PC-9 (cell line): ENCODE data around the gene KRT77. TPM values are rescaled to one million over a fixed set of nuclear protein-coding genes. Genes with fewer than 3 reads are reported as not detected.
"Not testable (repeated sequence)": the region's sequence is repeated elsewhere in the genome, so short reads cannot be mapped to it uniquely, and the experiment has no call there.

ENCODE experiments used
- Bru-seq: library from RNA; stranded (reverse); fragments of 400-500 nt; gene quantifications from one replicate; lab custom pipeline; 2021; lab: Mats Ljungman, UMichigan
- BruChase-seq, 2 experiments: library from RNA; stranded (reverse); fragments of 400-500 nt; gene quantifications; one replicate each; lab custom pipeline; 2021; lab: Mats Ljungman, UMichigan
- BruUV-seq: library from RNA; stranded (reverse); fragments of 400-500 nt; replicated peaks from 2 replicates; lab custom pipeline; 2021; lab: Mats Ljungman, UMichigan
- CTCF ChIA-PET: fragments of 300-600 bp; sonication (Branson Sonifier 250); formaldehyde crosslinking; loops from one replicate; lab custom pipeline; 2022; ENCODE audit warnings: antibody characterized with exemption; lab: Charles Lee
- POLR2A ChIA-PET: fragments of 300-600 bp; sonication (Branson Sonifier 250); formaldehyde crosslinking; loops from one replicate; lab custom pipeline; 2022; ENCODE audit warnings: antibody characterized with exemption; ENCODE audit not compliant: unreplicated experiment; lab: Charles Lee
- DNase-seq, 2 experiments: peaks; one replicate each; pipeline versions ENCODE4 v3.0.0 to v3.0.0-alpha.2; 2015 to 2022; ENCODE audit warnings: mixed read lengths in 1 of 2
- H2AFZ ChIP-seq: fragments of 200-600 bp; sonication (generic); 2 replicates; pipeline ENCODE4 v1.8.1; 2017; ENCODE audit warnings: antibody characterized with exemption
- H3F3A ChIP-seq: fragments of 200-600 bp; sonication (generic); 2 replicates; pipeline ENCODE4 v1.8.1; 2017; ENCODE audit warnings: antibody characterized with exemption, mild to moderate bottlenecking, low read depth; ENCODE audit not compliant: insufficient read depth
- H3K27ac ChIP-seq: fragments of 200-600 bp; sonication (generic); 2 replicates; pipeline ENCODE4 v1.6.1; 2016; ENCODE audit warnings: mixed run types
- H3K27me3 ChIP-seq: fragments of 200-600 bp; sonication (generic); 2 replicates; pipeline ENCODE4 v1.6.1; 2016; ENCODE audit warnings: low read depth, mixed run types; ENCODE audit not compliant: insufficient read depth
- H3K36me3 ChIP-seq: fragments of 200-600 bp; sonication (generic); 2 replicates; pipeline ENCODE4 v1.6.1; 2016; ENCODE audit warnings: low read depth, mixed run types
- H3K4me1 ChIP-seq: fragments of 200-600 bp; sonication (generic); replicated peaks from 2 replicates; pipeline ENCODE4 v1.6.1; 2016; ENCODE audit warnings: mixed run types; ENCODE audit not compliant: insufficient read depth
- H3K4me2 ChIP-seq: fragments of 200-600 bp; sonication (generic); 2 replicates; pipeline ENCODE4 v1.6.1; 2017; ENCODE audit warnings: mixed run types
- H3K4me3 ChIP-seq: fragments of 200-600 bp; sonication (generic); 2 replicates; pipeline ENCODE4 v1.6.1; 2016; ENCODE audit warnings: mixed run types
- H3K79me2 ChIP-seq: fragments of 200-600 bp; sonication (generic); 2 replicates; pipeline ENCODE4 v1.6.1; 2017; ENCODE audit warnings: low read depth, mixed run types
- H3K9me2 ChIP-seq: fragments of 200-600 bp; sonication (generic); 2 replicates; pipeline ENCODE4 v1.8.1; 2017; ENCODE audit warnings: mild to moderate bottlenecking; ENCODE audit not compliant: insufficient read depth
- H3K9me3 ChIP-seq: fragments of 200-600 bp; sonication (generic); 2 replicates; pipeline ENCODE4 v1.8.1; 2016; ENCODE audit warnings: low read depth; ENCODE audit not compliant: insufficient read depth
- H4K20me1 ChIP-seq: fragments of 200-600 bp; sonication (generic); 2 replicates; pipeline ENCODE4 v1.8.1; 2017; ENCODE audit not compliant: insufficient read depth
- EZH2 ChIP-seq: fragments of 200-600 bp; sonication (generic); IDR thresholded peaks from 2 replicates; pipeline ENCODE4 v1.8.0; 2017; ENCODE audit warnings: antibody characterized with exemption, low read depth
- intact Hi-C: fragments of 100-400 bp; cut with micrococcal nuclease; formaldehyde crosslinking; loops from one replicate; pipeline ENCODE4 v1.10.0; 2022; ENCODE audit not compliant: unreplicated experiment
- long read RNA-seq: library from polyadenylated mRNA; stranded (forward); transcript quantifications from one replicate; pipeline ENCODE4 v2.0.0, GENCODE V29; 2022
- total RNA-seq: library from RNA; stranded (reverse); gene quantifications from 2 replicates; pipeline ENCODE4 v1.2.3, GENCODE V29; 2021
- TF ChIP-seq, protein P1 (sequence below): fragments of 200-600 bp; sonication (generic); conservative IDR thresholded peaks from 2 replicates; pipeline ENCODE4 v1.6.1; 2017; ENCODE audit warnings: mixed run types, antibody characterized with exemption, mild to moderate bottlenecking, moderate library complexity

Gene KRT77
- not detected in 2 replicates for total RNA-seq
- not detected for Bru-seq, nascent RNA
- percentile 5 among the genes with signal in this experiment for BruChase-seq, experiment 1, labeled RNA remaining after a 2-hour chase
- BruChase-seq, experiment 2, labeled RNA remaining after a 6-hour chase = not detected
- long read RNA-seq = 0 reads

DNA sequence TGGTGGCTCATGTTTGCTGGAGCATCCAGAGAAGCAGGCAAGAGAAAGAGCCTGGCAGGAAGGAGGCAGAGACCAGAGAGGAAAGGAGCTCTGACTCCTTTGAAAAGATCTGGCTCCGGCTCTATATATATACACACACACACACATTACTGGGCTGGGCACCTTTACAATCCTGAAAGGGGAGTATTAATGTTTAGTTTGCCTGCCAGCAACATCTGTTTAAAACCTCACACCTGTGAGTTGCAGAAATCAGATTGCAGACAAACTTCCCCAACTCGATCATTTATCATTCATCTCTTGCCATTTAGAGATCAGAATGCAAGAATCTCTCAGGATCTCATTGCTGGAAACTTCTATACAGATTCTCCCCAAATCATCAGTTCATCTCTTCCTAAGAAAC is at the start of gene KRT77:
Gene KRT77, minus strand, starts transcription at position 101 of the 400 bp plus-strand sequence. Its CDS starts 90 bp downstream, at position 11.
- ChIA-PET POLR2A (no interaction called here), CTCF (interaction anchor here (0.5 kb wide), 1 partner anchor 1000 kb away, joined by 14 read pairs; no protein-coding TSS in a partner anchor)
- H3K9me2 ChIP-seq = no peaks in the 10 kb centered on the region
- H3K27ac ChIP-seq = no peak within 1 kb of the TSS
- TF ChIP-seq EZH2 = no peak
- TF ChIP-seq, protein P1, sequence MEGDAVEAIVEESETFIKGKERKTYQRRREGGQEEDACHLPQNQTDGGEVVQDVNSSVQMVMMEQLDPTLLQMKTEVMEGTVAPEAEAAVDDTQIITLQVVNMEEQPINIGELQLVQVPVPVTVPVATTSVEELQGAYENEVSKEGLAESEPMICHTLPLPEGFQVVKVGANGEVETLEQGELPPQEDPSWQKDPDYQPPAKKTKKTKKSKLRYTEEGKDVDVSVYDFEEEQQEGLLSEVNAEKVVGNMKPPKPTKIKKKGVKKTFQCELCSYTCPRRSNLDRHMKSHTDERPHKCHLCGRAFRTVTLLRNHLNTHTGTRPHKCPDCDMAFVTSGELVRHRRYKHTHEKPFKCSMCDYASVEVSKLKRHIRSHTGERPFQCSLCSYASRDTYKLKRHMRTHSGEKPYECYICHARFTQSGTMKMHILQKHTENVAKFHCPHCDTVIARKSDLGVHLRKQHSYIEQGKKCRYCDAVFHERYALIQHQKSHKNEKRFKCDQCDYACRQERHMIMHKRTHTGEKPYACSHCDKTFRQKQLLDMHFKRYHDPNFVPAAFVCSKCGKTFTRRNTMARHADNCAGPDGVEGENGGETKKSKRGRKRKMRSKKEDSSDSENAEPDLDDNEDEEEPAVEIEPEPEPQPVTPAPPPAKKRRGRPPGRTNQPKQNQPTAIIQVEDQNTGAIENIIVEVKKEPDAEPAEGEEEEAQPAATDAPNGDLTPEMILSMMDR = no peak
- no peak within 1 kb of the TSS for H2AFZ ChIP-seq
- no peaks in the 10 kb centered on the region for H3K27me3 ChIP-seq
- no peaks in the 10 kb centered on the region for H3K4me1 ChIP-seq
- no peak within 1 kb of the TSS for H3K4me3 ChIP-seq
- no peaks in the 10 kb centered on the region for H3K36me3 ChIP-seq
- no TSS peak for BruUV-seq
- H3K4me2 ChIP-seq = no peak within 1 kb of the TSS
- H3K79me2 ChIP-seq = no peaks in the 10 kb centered on the region
- DNase-seq = no peak
- H4K20me1 ChIP-seq = no peaks in the 10 kb centered on the region
- H3K9me3 ChIP-seq = no peaks in the 10 kb centered on the region
- intact Hi-C loops = no loop called here
- H3F3A ChIP-seq = no peaks in the 10 kb centered on the region

DNA sequence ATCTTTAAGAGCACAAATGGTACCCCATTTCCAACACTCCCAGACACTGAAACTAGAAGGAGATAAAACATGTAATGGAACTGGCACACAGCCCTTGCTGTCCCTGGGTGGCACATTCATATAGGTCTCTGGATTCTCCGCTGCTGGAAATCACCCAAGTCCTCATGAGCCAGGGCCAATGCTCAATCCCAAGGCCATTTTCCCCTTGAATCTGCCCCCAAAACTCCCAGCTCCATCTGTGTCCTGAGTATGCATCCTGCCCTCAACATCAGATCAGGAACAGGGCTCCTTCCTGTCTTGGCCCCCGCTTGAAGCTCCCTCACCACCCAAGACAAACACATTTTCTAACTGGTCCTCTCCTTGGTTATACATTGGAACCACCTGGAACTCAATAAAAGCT is 49.2 kb upstream of the KRT77 start:
- no peaks in the 10 kb centered on the region for H3K9me2 ChIP-seq
- intact Hi-C loops = no loop called here
- no peaks in the 10 kb centered on the region; the same call in 1 of the 2 replicates for H3K27me3 ChIP-seq
- H3K27ac ChIP-seq = no peak overlapping the region
- POLR2A ChIA-PET = no interaction called here
- H3F3A ChIP-seq = no peaks in the 10 kb centered on the region
- no peaks in the 10 kb centered on the region for H3K79me2 ChIP-seq
- no peak for DNase-seq
- CTCF ChIA-PET = no interaction called here
- no TSS peak for BruUV-seq
- H3K36me3 ChIP-seq = no peaks in the 10 kb centered on the region
- no peak overlapping the region for H3K4me3 ChIP-seq
- no peak overlapping the region for H2AFZ ChIP-seq
- no peaks in the 10 kb centered on the region for H4K20me1 ChIP-seq
- H3K4me2 ChIP-seq = no peak overlapping the region
- TF ChIP-seq, protein P1 = no peak
- TF ChIP-seq EZH2 = no peak
- H3K4me1 ChIP-seq = no peaks in the 10 kb centered on the region
- H3K9me3 ChIP-seq = no peaks in the 10 kb centered on the region

- Histone ChIP-seq H3K9me3 (no peaks in the 10 kb centered on the region), H3K4me1 (no peaks in the 10 kb centered on the region), H3K27me3 (no peaks in the 10 kb centered on the region), H3K4me3 (no peak overlapping the region), H4K20me1 (no peaks in the 10 kb centered on the region), H3K4me2 (no peak overlapping the region), H3F3A (no peaks in the 10 kb centered on the region), H3K79me2 (no peaks in the 10 kb centered on the region), H2AFZ (no peak overlapping the region), H3K36me3 (no peaks in the 10 kb centered on the region), H3K27ac (no peak overlapping the region), H3K9me2 (no peaks in the 10 kb centered on the region)
- no peak for DNase-seq
- TF ChIP-seq, protein P1 = no peak
- TF ChIP-seq EZH2 = no peak
- POLR2A ChIA-PET = no interaction called here
- BruUV-seq = no TSS peak
- CTCF ChIA-PET = no interaction called here
- intact Hi-C loops = no loop called here
Observed at GRCh38 chr12:52751795-52752194, 48.5 kb upstream of the KRT77 start.

GRCh38 chr12:52750532-52750931 is 47.2 kb upstream of the KRT77 start:
- H3F3A ChIP-seq, CTCF ChIA-PET, H3K4me3 ChIP-seq, POLR2A ChIA-PET, H3K4me2 ChIP-seq, H3K27ac ChIP-seq, H3K79me2 ChIP-seq, H3K4me1 ChIP-seq, intact Hi-C loops, H3K36me3 ChIP-seq, H3K27me3 ChIP-seq, H4K20me1 ChIP-seq, H3K9me3 ChIP-seq, BruUV-seq, H2AFZ ChIP-seq, H3K9me2 ChIP-seq: not testable (repeated sequence)
- DNase-seq = peak in 1 of 2 experiments; percentile 53
